ENCODE data around the gene STX4.

Gene STX4

DNA sequence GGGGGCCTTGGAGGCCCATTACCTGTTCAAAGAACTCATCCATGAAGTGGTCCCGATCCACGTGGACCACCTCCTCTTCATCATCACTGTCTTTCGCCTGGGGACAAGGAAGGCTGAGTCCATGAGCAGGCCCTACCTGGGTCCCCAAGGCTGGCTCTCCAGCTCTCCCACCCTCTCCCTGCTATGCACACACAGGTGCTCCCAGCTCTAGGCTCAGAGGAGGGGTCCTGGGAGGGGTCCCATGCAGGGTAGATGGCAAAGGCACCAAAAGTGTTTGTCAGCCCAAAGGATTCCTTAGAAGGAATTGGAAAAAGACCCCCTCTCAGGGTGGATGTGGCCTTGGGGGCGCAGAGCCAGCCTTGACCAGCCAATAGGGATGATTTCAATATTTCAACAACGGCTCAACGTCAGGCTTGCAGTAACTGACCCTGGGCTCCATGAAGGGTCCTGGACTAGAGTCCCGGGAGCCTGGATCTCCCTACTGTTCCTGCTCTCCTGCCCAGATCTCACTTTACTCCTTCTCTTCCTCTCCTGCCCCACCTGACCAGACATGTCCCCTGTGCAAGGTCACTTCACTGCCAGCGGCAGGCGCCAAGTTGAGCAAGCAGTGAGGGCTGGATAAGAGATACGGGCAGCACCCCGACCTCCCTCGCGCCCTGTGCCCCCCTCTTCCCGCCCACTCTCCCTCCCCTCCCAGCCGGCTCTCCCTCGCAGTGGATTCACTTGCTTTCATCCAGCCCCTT, 31.7 kb upstream of the STX4 start:
- Histone ChIP-seq H3K4me3 (ENCODE audit: insufficient read length, low read depth) (no peak overlapping the region), H3K27me3 (ENCODE audit: insufficient read depth, insufficient read length) (no peaks in the 10 kb centered on the region), H3K9ac (ENCODE audit: insufficient read length, low read depth) (no peak overlapping the region), H3K9me3 (ENCODE audit: insufficient read depth, low read length) (no peaks in the 10 kb centered on the region), H3K36me3 (ENCODE audit: insufficient read depth, insufficient read length, low read length) (no peaks in the 10 kb centered on the region), H3K4me1 (ENCODE audit: insufficient read depth, insufficient read length) (peaks cover 15% of the 10 kb centered on the region)
- DNase-seq (ENCODE audit: low read depth, low spot score): no peak
- TF ChIP-seq ZNF274 (IDR thresholded peaks at IDR 0.05; ENCODE audit: low read depth, low read length) (no peak), SUZ12 (IDR thresholded peaks at IDR 0.05; ENCODE audit: extremely low read depth, insufficient read depth, insufficient read length) (no peak), YY1 (IDR thresholded peaks at IDR 0.05; ENCODE audit: insufficient read depth, insufficient read length) (no peak)

DNA sequence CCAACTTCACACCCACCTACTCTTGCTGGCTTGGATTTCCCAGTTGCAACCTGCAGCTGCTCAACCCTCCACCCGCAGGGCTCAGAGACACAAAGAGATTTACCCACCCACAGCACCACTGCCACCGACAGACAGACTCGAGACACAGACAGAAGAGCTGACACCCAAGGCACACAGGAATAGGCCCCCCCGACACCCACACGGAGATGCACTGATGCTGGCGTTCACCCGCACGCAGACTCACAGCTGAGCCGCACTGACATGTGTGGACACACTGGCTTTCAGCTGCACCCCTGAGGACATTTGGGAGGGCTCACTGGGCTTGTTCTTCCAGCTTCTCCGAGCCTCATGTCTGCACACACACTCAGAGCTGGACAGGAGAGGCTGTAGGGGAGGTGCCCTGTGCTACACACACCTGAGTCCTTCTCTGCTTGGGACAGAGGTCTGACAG, 31.1 kb upstream of the STX4 start:
- H3K9me3 ChIP-seq (ENCODE audit: insufficient read depth, low read length): no peaks in the 10 kb centered on the region
- H3K27me3 ChIP-seq (ENCODE audit: insufficient read depth, insufficient read length): no peaks in the 10 kb centered on the region
- H3K4me1 ChIP-seq (ENCODE audit: insufficient read depth, insufficient read length): peaks cover 18% of the 10 kb centered on the region
- H3K4me3 ChIP-seq (ENCODE audit: insufficient read length, low read depth): no peak overlapping the region
- no peaks in the 10 kb centered on the region for H3K36me3 ChIP-seq (ENCODE audit: insufficient read depth, insufficient read length, low read length)
- no peak for TF ChIP-seq SUZ12 (IDR thresholded peaks at IDR 0.05; ENCODE audit: extremely low read depth, insufficient read depth, insufficient read length)
- TF ChIP-seq YY1 (IDR thresholded peaks at IDR 0.05; ENCODE audit: insufficient read depth, insufficient read length): no peak
- no peak for TF ChIP-seq ZNF274 (IDR thresholded peaks at IDR 0.05; ENCODE audit: low read depth, low read length)
- H3K9ac ChIP-seq (ENCODE audit: insufficient read length, low read depth): no peak overlapping the region
- DNase-seq (ENCODE audit: low read depth, low spot score): no peak

DNA sequence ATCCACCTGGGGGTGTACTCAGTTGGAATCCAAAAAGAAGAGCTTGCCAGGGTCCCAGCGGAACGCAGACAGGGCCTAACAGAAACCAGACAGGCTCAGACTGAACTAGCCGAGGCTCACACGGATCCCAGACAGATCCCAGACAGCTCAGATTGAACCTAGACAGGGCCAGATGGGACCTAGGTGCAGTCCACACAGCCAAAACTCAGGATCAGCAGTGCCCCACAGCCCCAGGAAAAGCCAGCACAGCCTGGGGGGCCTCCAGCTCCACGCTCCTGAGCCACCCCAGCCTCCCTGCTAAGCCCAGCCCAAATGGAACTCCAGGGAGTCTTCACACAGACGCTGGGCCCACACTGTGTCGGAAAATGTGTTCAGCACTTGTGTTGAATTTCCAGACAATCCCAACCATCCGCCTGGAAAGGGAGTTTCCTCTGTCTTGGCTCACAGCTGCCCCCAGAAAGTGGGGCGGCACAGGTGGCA, 30.5 kb upstream of the STX4 start:
- no peaks in the 10 kb centered on the region for H3K36me3 ChIP-seq (ENCODE audit: insufficient read depth, insufficient read length, low read length)
- H3K4me3 ChIP-seq (ENCODE audit: insufficient read length, low read depth): no peak overlapping the region
- TF ChIP-seq YY1 (IDR thresholded peaks at IDR 0.05; ENCODE audit: insufficient read depth, insufficient read length) (no peak), ZNF274 (IDR thresholded peaks at IDR 0.05; ENCODE audit: low read depth, low read length) (no peak), SUZ12 (IDR thresholded peaks at IDR 0.05; ENCODE audit: extremely low read depth, insufficient read depth, insufficient read length) (no peak)
- no peaks in the 10 kb centered on the region for H3K27me3 ChIP-seq (ENCODE audit: insufficient read depth, insufficient read length)
- H3K4me1 ChIP-seq (ENCODE audit: insufficient read depth, insufficient read length): peaks cover 22% of the 10 kb centered on the region
- no peak for DNase-seq (ENCODE audit: low read depth, low spot score)
- H3K9me3 ChIP-seq (ENCODE audit: insufficient read depth, low read length): no peaks in the 10 kb centered on the region
- no peak overlapping the region for H3K9ac ChIP-seq (ENCODE audit: insufficient read length, low read depth)

DNA sequence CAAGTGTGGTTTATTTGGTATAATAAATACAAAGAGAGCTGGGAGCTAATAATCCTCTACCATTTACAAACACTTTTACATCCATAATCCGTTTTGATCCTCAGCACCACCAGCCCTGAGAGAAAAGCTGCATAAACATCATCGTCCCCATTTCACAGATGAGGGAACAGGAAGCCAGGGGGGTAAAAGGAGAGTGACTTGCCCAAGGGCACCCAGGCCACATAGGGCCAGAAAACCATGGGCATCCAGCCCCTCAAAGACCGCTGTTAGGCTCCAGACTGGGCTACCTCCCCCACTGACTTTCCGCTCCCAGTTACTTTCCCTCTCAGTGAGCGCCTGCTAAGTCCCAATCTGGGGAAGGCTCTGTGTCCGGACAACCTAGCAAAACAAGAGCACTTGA, 29.6 kb upstream of the STX4 start:
- no peak for TF ChIP-seq YY1 (IDR thresholded peaks at IDR 0.05; ENCODE audit: insufficient read depth, insufficient read length)
- TF ChIP-seq ZNF274 (IDR thresholded peaks at IDR 0.05; ENCODE audit: low read depth, low read length): no peak
- TF ChIP-seq SUZ12 (IDR thresholded peaks at IDR 0.05; ENCODE audit: extremely low read depth, insufficient read depth, insufficient read length): no peak
- Histone ChIP-seq H3K27me3 (ENCODE audit: insufficient read depth, insufficient read length) (no peaks in the 10 kb centered on the region), H3K36me3 (ENCODE audit: insufficient read depth, insufficient read length, low read length) (no peaks in the 10 kb centered on the region), H3K4me3 (ENCODE audit: insufficient read length, low read depth) (no peak overlapping the region), H3K9me3 (ENCODE audit: insufficient read depth, low read length) (no peaks in the 10 kb centered on the region), H3K4me1 (ENCODE audit: insufficient read depth, insufficient read length) (peaks cover 24% of the 10 kb centered on the region), H3K9ac (ENCODE audit: insufficient read length, low read depth) (no peak overlapping the region)
- no peak for DNase-seq (ENCODE audit: low read depth, low spot score)

DNA sequence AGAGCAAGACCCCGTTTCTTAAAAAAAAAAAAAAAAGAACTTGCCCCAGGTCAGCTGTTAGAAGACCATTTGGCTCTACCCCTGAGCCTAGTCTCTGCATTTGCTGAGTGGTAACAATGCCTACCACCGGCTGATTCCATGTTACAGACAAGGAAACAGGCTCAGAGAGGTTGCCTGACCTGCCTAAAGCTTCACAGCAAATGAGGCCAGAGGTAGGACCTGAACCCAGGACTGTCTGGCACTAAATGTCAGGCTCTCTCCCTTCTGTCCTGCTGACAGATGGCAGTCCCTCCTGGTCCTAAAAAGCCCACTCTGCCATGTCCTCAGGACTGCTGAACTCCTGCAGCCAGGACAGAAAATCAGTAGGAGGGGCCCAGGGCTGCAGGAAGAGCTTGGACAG, 28.7 kb upstream of the STX4 start:
- H3K4me1 ChIP-seq (ENCODE audit: insufficient read depth, insufficient read length): peaks cover 25% of the 10 kb centered on the region
- no peak for TF ChIP-seq SUZ12 (IDR thresholded peaks at IDR 0.05; ENCODE audit: extremely low read depth, insufficient read depth, insufficient read length)
- TF ChIP-seq YY1 (IDR thresholded peaks at IDR 0.05; ENCODE audit: insufficient read depth, insufficient read length): no peak
- TF ChIP-seq ZNF274 (IDR thresholded peaks at IDR 0.05; ENCODE audit: low read depth, low read length): no peak
- no peak overlapping the region for H3K4me3 ChIP-seq (ENCODE audit: insufficient read length, low read depth)
- DNase-seq (ENCODE audit: low read depth, low spot score): no peak
- no peaks in the 10 kb centered on the region for H3K36me3 ChIP-seq (ENCODE audit: insufficient read depth, insufficient read length, low read length)
- no peak overlapping the region for H3K9ac ChIP-seq (ENCODE audit: insufficient read length, low read depth)
- H3K27me3 ChIP-seq (ENCODE audit: insufficient read depth, insufficient read length): no peaks in the 10 kb centered on the region
- no peaks in the 10 kb centered on the region for H3K9me3 ChIP-seq (ENCODE audit: insufficient read depth, low read length)

DNA sequence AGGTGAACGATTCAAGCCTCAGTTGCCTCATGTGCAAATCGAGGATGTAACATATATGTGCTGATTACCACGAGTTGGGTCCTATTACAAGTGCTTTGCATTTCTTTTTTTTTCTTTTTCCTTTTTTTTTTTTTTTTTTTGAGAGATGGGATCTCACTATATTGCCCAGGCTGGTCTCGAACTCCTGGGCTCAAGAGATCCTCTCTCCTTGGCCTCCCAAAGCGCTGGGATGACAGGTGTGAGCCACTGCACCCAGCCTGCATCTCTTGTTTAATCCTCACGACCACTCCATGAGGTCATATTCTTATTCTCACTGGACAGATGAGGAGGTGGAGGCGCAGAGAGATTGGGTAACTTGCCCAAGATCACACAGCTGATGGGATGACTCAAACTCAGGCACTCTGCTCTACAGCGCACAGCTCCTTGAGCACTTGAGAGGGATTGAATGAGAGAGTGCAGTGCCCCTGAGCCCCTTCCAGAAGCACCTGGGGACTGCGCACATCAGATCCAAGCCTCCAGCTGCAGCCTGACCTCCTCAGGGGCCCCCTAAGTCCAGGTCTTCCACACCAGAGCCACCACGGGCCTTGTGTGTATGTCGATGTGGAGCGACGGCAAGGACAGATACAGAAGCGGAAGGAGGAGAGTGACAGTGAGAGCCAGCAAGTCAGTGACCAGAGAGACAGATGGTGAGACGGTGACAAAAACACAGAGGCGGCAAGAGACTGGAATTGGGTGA, 27.8 kb upstream of the STX4 start:
- Histone ChIP-seq H3K27me3 (ENCODE audit: insufficient read depth, insufficient read length) (no peaks in the 10 kb centered on the region), H3K9ac (ENCODE audit: insufficient read length, low read depth) (no peak overlapping the region), H3K4me3 (ENCODE audit: insufficient read length, low read depth) (no peak overlapping the region), H3K4me1 (ENCODE audit: insufficient read depth, insufficient read length) (peaks cover 26% of the 10 kb centered on the region), H3K9me3 (ENCODE audit: insufficient read depth, low read length) (no peaks in the 10 kb centered on the region), H3K36me3 (ENCODE audit: insufficient read depth, insufficient read length, low read length) (no peaks in the 10 kb centered on the region)
- no peak for TF ChIP-seq YY1 (IDR thresholded peaks at IDR 0.05; ENCODE audit: insufficient read depth, insufficient read length)
- TF ChIP-seq ZNF274 (IDR thresholded peaks at IDR 0.05; ENCODE audit: low read depth, low read length): no peak
- no peak for TF ChIP-seq SUZ12 (IDR thresholded peaks at IDR 0.05; ENCODE audit: extremely low read depth, insufficient read depth, insufficient read length)
- DNase-seq (ENCODE audit: low read depth, low spot score): no peak

DNA sequence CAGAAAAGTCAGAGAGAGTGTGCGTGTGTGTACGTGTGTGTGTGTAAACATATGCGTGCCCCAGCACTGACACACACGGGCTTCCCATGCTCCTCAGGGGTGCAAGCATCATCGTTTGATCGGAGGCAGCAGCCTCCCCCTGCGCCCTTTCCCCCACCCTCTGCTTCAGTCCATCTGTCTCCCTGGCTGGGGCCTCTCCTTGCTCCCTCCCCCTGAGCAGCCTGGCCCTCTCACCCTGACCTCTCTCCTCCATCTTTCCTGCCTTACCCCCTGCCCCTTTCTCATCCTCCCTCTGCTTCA, 27.3 kb upstream of the STX4 start:
- H3K9ac ChIP-seq (ENCODE audit: insufficient read length, low read depth): no peak overlapping the region

More for the DNA sequence above, 27.3 kb upstream of the STX4 start:
- Histone ChIP-seq H3K4me1 (ENCODE audit: insufficient read depth, insufficient read length) (peaks cover 26% of the 10 kb centered on the region), H3K27me3 (ENCODE audit: insufficient read depth, insufficient read length) (peaks cover 3% of the 10 kb centered on the region), H3K9me3 (ENCODE audit: insufficient read depth, low read length) (no peaks in the 10 kb centered on the region), H3K4me3 (ENCODE audit: insufficient read length, low read depth) (no peak overlapping the region), H3K36me3 (ENCODE audit: insufficient read depth, insufficient read length, low read length) (no peaks in the 10 kb centered on the region)
- TF ChIP-seq SUZ12 (IDR thresholded peaks at IDR 0.05; ENCODE audit: extremely low read depth, insufficient read depth, insufficient read length) (no peak), YY1 (IDR thresholded peaks at IDR 0.05; ENCODE audit: insufficient read depth, insufficient read length) (no peak), ZNF274 (IDR thresholded peaks at IDR 0.05; ENCODE audit: low read depth, low read length) (no peak)
- DNase-seq (ENCODE audit: low read depth, low spot score): no peak

Measured in NT2/D1 (cell line).